Stimulated activated CD4-positive, alpha-beta T cell treated with anti-CD3 and anti-CD28 coated beads, TNF-alpha, amount 100 ng/mL, for 1 hour (primary cell): ENCODE data around the gene CLGN.
A peak's percentile ranks its signal among the peaks of the same experiment; 100 is the strongest.

Experiments
- DNase-seq, 3 donors: peaks; one replicate each; pipeline ENCODE4 v3.0.0-alpha.2; 2020; ENCODE audit warnings: low read depth in 3 of 3, low spot score in 1 of 3

CLGN gene

DNA sequence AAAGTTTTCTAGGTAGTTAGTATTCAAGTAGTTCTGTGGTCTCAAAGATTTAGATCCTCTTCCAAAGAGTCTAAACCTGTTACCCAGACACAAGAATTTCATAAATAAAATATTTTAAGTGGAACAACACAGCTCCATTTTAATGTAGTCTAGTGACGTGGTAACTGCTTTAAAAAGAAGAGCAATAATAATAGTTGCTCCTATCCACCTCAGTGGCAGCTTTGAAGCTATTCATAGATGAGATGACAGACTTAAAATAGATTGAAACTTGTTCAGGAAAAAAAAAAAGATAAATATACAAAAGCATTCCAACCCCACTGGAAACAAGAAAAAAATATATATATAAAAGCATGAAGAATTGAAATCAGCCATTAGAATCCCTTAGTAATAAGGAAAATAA lies 39.4 kb downstream of the CLGN start:
- DNase-seq = no peak

DNA sequence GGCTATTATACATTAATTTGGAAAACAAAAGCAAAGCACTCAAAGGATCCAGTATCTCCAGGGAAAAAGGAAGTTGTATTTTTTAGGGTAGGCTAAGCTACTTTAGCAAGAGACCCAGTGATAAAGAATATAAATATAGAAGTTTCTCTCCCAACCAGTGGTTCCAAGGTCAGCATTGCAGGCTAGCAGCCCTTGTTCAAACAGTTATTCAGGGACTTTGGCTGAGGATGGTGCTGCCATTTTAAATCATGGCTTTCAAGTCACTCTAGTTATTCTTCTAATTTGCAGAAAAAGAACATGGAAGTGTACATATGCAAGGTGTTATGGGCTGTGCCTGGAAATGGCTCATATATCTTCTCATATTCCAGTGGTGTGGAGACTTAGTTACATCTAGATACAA lies 44.7 kb downstream of the CLGN start:
- DNase-seq = no peak

DNA sequence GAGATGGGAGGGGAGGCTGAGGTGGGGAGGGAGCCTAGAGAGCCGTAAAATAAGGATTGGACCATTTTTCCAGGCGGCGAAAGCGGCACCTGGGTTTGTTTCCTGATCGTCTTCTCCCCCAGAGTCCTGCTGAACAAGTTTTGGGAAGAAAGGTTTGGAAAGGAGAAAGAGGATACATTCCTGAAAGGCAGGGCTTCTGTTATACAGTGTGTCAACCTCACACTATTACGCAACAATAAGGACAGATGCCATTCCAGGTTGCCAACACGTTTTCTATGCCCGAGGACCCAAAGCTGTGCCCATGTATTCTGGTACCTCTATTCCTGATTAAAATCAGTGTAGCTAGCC lies 53.3 kb downstream of the CLGN start:
- no peak for DNase-seq

DNA sequence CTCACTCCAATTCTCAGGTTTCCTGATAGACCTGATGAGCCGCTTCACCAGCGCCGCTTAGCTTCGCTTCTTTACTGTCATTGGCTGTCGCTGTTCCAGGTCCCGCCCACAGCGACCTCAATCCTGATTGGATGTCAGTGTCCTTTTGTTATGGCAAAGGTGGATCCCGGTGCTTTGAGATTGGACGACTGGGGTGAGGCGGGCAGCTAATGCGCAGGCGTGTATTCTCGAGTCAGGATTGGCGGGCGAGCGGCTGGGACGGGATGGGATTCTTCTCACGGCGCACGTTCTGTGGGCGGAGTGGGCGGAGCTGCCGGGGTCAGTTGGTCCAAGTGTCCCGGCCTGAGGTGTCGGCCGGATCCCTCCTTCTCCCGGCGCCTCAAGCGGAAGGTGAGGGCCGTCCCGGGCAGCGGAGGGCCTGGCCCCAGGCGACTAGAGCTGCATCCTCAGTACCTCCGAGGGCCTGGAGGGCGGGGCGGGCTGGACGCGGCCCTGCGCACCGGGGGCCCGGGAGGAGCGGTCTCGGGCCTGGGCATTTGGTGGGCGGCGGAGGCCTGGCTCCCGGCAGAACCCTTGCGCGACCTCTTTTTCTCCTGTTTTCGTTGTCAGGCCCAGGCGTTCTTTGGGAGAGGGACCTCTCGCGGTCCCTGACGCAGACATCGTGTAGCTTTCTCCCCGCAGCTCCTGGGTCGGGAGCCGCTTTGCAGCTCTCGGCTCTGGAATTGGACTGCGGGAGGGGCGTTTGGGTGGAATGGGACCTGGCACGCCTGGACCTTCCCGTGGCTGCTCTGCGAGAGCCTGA lies 53.9 kb downstream of the CLGN start, which contains the start of gene SCOC:
Gene SCOC (plus strand): TSS at position 319 of the 802 bp plus-strand sequence. CDS start 5,525 bp downstream, outside the sequence.
- DNase-seq = peak; percentile 87 to 92 (median 91)

DNA sequence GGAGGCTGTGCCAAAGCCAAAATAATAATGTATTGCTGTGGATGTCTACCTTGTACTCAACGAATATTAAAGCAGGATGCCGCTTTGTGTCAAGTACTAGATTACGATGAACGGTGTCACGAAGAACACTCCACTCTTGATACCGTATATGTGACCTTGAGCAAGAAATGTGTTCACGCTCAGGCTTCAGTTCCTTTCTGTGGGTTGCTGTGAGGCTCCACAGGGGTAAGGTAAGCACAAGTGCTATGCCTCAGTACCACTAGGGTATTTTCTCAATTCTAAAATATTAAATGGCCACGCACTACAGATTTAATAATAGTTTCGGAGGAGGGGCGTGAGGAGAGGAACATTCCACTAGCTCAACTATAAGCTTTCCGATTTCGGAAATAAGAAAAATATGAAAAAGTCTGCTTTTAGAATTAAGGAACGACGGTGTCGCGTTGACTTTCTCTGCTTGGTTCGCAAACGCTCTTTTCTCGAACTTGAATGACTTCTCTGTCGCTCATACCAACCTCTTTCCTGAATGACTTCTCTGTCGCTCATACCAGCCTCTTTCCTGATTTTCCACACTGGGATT lies 54.6 kb downstream of the CLGN start:
- no peak for DNase-seq

DNA sequence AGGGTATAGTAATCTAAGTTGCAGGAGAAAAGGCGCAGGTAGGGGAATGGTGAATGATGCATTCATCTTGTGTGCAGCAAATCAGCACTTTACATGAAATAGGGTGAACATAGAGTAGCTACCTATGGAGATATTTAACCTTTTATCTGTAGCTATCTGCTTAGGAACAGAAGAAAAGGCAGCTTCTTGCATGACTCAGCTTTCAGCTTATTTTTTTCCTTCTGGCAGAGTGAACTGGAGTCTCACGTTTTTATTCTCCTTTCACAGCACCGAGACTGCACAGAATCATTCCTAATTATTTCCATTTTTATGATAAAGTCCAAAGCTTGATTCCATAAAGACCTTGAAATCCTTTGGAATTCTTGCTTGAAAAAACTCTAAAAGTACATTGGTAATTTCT lies 58.8 kb downstream of the CLGN start:
- DNase-seq = no peak

DNA sequence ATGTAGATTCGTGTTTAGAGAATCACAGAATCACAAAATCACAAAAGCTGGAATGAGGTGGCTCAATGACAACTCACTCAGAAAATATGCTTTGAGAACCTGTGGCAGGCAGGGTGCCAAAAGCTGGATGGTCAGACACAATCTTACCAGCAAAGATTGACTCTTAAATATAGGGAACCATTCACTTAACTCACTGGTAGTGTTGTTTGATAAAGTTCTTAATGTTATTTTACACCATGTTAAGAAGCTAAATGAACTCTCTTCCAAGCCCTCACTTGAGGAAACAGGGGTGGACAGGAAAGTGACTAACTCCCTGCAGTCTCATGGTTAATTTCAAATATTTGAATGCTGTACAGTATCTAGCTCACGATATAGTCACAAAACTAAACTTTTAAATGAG lies 59.7 kb downstream of the CLGN start:
- DNase-seq = no peak

DNA sequence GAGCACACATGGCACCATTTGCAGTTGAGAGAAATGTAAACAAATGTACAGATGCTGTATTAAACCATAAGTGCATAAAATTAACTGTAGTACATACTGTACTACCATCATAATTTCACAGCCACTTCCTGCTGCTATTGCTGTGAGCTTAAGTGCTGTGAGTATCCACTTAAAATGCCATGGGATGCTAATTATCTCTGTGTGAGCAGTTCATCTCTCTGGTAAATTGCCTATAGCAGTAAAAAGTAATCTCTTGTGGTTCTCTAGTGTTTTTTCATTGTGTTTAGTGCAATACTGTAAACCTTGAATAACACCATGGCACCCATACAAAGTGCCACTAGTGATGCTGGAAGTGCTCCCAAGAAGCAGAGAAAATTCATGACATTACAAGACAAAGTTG lies 63.9 kb downstream of the CLGN start:
- DNase-seq = no peak

DNA sequence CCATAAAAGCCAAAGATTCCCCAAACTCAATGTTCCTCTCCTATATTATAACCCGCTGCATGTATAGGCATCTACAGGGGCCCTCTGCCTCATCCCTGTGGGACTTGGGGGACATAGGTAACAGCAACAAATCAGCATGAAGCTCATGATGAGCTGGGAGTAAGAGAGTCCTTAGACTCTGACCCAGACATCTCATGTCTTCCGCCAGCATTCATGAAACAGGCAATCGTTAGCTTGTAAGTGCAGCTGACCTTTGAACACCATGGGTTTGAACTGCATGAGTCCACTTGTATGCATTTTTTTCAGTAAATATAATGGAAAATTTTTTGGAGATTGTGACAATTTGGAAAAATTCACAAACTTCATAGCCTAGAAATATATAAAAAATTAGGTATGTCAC lies 64.4 kb downstream of the CLGN start:
- no peak for DNase-seq

DNA sequence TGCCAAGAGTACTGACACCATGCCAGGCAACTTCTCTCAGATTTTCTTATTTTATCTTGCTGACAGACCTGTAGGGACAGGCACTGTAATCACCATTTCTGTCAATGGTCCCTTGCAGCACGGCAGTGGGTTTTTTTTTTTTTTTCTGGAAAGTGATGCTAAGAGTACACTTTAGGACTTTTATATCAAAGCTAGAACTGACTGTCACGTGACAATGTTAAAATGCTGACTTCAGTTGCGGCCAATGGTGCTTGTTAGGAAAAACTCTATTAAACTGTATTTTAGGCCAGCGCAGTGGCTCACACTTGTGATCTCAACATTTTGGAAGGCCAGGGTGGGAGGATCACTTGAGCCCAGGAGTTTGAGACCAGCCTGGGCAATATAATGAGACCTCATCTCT lies 66.3 kb downstream of the CLGN start:
- DNase-seq = no peak

DNA sequence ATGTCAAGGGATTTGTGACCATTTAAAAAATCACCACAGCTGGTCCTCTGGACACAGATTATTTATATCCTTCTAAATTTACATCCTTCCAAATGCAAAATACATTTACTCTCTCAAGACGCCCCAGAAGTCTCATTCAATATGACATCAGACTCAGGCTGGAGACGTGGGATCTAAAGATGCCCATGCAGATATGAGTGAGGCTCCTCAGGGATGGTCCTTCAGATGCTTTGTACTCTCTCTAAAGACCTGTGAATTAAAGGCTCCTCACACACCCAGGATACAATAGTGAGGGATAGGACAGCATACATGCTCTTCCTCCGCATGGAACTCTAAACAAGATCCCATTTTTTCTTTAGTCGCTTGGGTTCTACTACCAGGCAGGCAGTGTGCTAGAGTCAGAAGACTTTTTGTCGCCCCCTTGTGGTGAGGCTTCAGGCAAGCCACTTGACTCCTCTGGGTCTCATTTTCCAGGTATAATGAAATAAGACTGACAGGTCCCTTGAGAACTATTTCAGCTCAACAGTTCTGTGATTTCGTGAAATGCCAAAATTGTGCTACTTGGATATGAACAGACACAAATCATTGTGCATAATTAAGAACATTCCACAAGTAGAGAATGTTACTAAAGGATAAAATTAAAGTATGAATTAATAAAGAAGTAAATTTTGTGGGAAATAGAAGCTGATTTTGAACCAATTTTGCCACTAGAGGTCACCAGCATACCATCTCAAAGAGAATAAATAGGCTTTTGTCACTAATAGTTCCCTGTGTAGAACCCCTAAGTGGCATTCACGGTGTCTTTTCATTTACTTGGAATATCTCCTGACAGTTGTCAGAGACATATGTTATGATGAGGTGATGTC lies 67.7 kb downstream of the CLGN start:
- DNase-seq = peak; percentile 45 to 52 (median 47)

DNA sequence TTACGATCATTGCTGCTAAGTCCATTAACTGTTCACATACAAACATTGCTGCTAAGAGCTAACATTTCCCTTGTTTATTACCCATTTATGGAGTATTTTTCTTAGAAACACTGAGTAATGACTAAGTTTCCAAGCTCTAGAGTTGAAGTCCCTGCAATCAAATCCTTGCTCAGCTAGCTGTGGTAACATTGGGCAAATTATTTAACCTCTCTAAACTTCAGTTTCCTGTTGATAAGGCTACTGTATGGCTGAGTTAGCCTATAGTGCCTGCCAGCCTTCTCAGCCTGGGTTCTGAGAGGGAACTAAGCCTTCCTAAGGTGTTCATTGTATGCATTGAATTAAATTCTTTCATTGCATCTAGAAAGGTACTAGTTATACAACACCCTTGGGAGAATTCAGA lies 69.2 kb downstream of the CLGN start:
- DNase-seq = no peak

DNA sequence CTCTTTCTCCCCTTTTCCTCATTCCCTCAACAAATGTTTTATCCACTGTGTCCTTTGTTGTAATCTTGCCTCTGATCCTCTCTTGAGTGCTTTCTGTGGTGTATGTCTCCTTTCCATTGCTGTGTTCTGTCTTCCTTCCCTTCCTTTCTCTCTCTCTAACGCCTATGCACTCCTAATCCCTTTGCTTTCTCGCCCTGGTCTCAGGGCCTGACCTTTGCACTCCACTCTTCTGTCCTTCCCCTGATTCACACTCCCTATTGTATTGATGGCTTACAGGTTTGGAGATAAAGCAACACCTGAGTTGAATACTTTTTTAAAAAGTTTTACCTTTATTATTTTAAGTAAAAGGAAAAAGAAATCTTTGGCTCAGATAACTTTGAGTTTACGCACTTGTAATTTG lies 69.6 kb downstream of the CLGN start:
- no peak for DNase-seq

DNA sequence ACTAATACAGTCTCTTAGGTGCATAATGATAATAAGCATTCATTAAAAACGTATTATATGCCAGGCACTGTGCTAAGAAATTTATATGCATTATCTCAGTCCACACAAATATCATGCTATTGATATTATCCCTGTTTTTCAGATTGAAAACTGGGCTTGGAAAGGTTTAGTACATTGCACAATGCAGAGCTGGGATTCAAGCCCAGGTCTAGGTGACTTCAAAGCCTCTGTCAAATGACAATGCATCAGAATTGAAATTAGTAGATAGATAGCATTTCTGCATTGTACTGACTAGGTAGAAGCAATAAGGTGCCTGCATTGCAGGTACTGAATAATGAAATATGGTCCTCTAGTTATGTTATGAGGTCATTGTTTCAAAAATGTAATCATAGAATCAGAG lies 72.2 kb downstream of the CLGN start:
- DNase-seq = no peak

DNA sequence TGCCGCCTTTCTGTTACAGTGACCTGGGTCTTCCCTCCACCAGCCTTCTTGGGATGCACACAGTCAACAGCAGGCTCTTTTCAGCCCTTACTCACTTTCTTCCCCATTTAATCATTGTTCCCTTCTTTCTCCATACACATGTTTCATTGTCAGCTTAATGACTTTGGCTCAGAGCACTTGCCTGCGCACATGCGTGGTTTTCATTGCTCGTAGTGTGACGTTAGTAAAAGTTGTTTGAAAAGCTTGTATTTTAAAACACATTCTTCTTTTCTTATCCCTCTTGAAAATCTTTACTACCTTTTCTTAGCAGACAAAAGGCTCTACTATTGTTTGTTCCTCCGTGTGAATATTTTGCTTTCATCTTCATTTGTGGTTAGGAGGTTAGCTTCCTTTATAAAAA lies 73.7 kb downstream of the CLGN start:
- no peak for DNase-seq

DNA sequence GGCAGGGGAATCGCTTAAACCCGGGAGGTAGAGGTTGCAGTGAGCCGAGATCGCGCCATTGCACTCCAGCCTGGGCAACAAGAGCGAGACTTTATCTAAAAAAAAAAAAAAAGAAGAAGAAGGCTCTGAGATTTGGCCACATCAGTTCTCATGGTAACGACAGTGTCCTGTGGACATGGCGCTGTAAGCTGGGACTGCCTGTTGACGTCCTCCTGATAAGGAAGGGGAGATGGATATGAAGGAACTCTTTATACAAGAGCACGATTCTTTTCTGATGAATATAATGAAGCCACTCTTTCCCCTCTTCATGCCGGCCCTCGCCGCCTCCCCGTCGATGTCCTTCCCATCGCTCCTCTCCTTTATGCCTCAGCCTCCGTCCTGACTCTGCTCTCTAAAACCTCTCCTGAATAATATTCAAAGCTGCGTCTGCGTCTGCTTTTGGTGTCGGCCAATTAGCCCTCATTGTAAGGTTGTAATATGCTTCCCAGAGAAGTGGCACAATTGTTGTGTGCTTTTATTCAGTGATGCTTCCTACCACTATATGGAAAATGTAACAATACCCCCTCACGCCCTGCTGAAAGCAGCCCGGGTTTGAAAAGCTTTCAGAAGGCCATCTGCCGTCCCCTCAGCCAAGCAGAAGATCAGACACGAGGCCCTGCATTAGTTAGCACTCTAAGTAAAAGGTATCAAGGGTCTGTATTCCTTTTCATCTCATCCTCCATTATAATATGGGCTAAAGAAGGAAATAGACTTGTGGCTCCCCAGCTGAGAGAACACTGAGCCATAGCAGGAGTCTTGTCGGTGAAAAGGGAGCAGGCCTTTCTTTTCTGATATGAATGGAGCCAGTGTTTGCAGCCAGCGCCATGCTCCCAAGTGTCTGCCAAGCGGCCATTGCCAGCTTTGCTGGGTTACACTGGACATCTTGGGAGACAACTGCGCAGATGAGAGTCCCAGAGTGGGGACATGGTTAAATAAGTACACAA lies 76.1 kb downstream of the CLGN start:
- DNase-seq = no peak

DNA sequence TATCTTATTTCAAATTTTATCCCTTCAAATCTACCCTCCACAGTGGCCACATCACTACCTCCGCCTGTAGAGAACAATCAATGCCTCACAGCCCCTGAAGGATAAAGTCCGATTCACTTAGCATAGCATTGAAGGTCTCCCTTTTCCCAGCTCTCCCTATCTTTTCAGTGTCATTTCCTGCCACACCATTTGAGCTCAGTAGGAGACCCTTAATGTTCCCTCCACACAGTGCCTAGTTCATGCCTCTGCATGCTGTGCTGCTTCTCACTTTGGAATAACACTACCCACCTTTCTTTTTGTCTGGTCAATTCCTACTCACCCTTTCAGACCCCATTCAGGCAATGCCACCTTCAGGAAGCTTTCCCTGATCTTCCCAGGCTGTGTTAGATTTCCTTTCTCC lies 77.6 kb downstream of the CLGN start:
- no peak for DNase-seq

DNA sequence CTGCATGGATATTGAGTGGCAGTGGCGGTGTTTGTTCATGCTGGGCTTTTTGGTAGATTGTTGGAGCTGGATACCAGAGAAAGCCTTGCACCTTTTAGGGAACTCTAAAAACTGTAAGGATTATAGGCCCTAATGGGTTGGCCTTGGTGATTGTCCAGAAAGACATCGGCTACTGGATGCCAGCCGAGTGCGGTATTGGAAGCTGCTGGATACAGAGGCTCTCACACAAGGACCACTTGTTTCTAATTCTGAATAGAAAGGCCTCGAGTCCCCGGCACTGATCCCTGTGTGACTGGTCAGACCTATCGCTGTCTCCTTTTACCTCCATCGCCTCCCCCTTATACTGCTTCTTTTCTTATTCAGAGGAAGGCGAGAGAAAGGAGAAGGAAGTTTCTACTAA lies 81.3 kb downstream of the CLGN start:
- DNase-seq = no peak

DNA sequence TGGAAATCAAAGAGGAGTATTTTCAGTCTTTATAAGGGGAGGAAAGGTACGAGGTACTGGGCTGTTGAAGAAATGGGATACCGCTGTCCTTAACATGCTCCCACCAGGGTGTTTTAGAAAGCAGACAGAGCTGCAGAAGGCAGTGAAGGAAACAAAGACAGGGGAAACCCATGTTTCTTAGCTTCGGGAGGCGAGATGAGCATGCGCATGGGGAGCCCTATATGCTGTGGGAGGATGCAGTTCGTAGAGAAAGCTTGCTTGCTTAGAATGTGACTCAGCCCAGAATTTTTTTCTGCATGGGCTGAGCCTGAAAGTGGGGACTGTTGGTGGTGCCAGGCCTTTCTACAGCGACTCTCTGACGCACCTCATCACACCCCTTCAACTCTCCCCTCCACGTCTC lies 82.8 kb downstream of the CLGN start:
- no peak for DNase-seq

DNA sequence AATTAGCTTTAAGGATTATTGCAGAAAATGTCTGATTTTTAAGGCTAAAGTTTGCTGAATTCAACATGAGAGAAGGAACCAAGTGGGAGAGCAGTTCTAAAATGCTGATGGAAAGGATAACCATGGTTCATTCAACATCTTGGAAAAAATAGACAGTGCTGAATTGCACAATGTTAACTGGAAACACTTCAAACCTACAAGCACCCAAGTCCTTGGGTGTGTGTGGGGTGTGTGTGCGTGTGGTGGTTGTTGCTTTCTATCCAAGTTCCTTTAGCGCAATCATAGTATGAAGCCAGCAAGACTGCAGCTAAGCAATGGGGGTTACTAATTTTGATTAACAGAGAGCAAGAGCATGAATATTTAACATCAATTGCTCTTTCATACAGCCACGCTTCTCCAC lies 83.3 kb downstream of the CLGN start:
- no peak for DNase-seq

DNA sequence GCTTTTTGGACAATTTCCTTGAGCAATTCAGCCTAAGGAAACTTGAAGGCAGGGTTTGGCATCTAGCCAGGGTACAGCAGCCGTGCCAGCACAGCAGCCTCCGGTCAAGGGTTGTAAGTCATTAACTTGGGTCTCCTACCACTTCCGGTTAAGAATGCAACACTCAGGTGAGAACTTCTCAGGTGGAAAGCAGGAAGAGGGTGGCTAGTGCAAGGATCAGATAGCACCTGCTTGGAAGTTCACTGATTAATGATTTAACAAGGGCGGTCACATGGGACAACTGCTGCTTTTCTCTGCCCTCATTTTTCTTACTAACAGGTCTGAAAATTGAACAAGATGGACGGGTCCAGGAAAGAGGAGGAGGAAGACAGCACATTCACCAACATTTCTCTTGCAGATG lies 84.1 kb downstream of the CLGN start:
- no peak for DNase-seq
